Left lung (tissue), 10 donors: ENCODE data around the gene ADNP. TPM values are rescaled to one million over a fixed set of nuclear protein-coding genes. Genes with fewer than 3 reads are reported as not detected.

Experiments used
- ATAC-seq: fragments of 200-7000 bp; cut with Tn5 transposase; one replicate; pipeline ENCODE4 v1.9.1; 2020; ENCODE audit warnings: moderate library complexity
- DNase-seq, 4 donors: peaks; one replicate each; pipeline ENCODE4 v3.0.0-alpha.2; 2013 to 2020
- H3K27ac ChIP-seq, 2 donors: fragments of 200-600 bp; sonication (generic) in 1 of 2; one replicate each; pipeline versions ENCODE4 v1.5.0 to v1.8.0; 2020 to 2021
- H3K27me3 ChIP-seq, 2 donors: fragments of 200-600 bp; sonication (generic) in 1 of 2; one replicate each; pipeline versions ENCODE4 v1.5.0 to v1.8.0; 2020 to 2021
- H3K36me3 ChIP-seq, 2 donors: fragments of 200-600 bp; sonication (generic) in 1 of 2; one replicate each; pipeline versions ENCODE4 v1.5.0 to v1.8.0; 2020 to 2021
- H3K4me1 ChIP-seq, 2 donors: fragments of 200-600 bp; one replicate each; pipeline ENCODE4 v1.8.0; 2021
- H3K4me3 ChIP-seq, 2 donors: fragments of 200-600 bp; sonication (generic) in 1 of 2; one replicate each; pipeline versions ENCODE4 v1.5.0 to v1.8.0; 2020 to 2021; ENCODE audit warnings: mild to moderate bottlenecking in 1 of 2
- H3K9me3 ChIP-seq, 2 donors: fragments of 200-600 bp; sonication (generic) in 1 of 2; one replicate each; pipeline versions ENCODE4 v1.5.0 to v1.8.0; 2020 to 2021
- intact Hi-C, 2 donors: fragments of 100-400 bp; cut with DNase I; formaldehyde crosslinking; loops; one replicate each; pipeline versions ENCODE4 v1.11.2 to v1.14.2; 2022
- polyA plus RNA-seq, 6 donors: library from polyadenylated mRNA; unstranded; fragments of 120-200 nt; gene quantifications; one replicate each; pipeline ENCODE4 v1.2.1, GENCODE V29; 2013; ENCODE audit not compliant: insufficient read length in 6 of 6
- total RNA-seq, 2 donors: library from RNA; stranded (reverse); fragmentation: NEBNext Ultra II Directional; extraction: Animal tissue kit (Norgen Biotek cat#: 25700); gene quantifications; one replicate each; pipeline ENCODE4 v1.2.1, GENCODE V29; 2021
- TF ChIP-seq, protein P1 (sequence below), 2 donors: fragments of 200-600 bp; sonication (generic) in 1 of 2; IDR thresholded peaks; one replicate each; pipeline versions ENCODE4 v1.5.0 to v1.8.0; 2021; ENCODE audit warnings: antibody characterized with exemption in 2 of 2
- donor health status: DM: no; HTN: yes; CAD: no.
- donor health status: DM: no; HTN: no; CAD: no.

Gene ADNP
- total and polyA plus RNA-seq, 8 donors: 51.9 to 130 (median 112) TPM

DNA sequence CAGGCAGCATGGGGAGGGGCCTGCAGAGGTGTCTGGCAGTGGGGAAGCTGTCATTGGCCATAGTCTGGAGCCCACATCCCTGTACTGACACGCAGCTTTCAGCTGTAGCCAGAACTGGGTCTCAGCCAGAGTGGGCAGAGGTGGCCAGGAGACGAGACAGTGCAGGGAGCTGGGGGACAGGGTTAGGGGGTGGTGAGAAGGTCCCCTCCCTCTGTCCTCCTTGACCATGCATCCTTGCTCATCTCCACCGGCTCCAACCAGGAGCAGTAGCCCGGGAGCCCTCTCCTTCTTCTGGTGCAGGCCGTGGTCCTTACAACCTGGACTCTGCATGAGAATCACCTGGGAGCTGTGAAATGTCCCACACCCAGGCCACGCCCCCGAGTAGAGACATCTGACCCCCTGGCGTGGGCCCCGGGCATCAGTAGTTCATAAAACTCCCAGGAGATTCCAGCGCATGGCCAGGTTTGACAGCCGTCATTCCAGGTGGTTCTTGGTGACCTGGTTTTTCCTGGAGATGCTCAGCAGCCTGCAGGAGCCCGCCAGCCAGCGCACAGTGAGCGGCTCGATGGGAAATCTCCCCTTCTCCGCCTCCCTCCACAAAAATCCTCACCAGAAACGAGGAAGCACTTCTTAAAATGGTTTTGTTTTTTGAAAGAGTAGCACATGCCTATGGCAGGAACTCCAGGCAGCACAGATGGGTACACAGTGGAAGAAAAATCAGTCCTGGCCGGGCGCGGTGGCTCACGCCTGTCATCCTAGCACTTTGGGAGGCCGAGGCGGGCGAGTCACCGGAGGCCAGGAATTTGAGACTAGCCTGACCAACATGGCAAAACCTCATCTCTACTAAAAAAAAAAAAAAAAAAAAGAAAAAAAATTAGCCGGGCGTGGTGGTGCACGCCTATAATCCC, 56.2 kb downstream of the ADNP start:
- intact Hi-C loops: no loop called here
- no peaks in the 10 kb centered on the region for H3K9me3 ChIP-seq
- ATAC-seq: no peak
- H3K27me3 ChIP-seq: no peaks in the 10 kb centered on the region
- H3K4me3 ChIP-seq: no peak overlapping the region
- H3K4me1 ChIP-seq: no peaks in the 10 kb centered on the region
- H3K36me3 ChIP-seq: no peaks in the 10 kb centered on the region
- DNase-seq: no peak
- H3K27ac ChIP-seq: no peak overlapping the region
- TF ChIP-seq, protein P1, sequence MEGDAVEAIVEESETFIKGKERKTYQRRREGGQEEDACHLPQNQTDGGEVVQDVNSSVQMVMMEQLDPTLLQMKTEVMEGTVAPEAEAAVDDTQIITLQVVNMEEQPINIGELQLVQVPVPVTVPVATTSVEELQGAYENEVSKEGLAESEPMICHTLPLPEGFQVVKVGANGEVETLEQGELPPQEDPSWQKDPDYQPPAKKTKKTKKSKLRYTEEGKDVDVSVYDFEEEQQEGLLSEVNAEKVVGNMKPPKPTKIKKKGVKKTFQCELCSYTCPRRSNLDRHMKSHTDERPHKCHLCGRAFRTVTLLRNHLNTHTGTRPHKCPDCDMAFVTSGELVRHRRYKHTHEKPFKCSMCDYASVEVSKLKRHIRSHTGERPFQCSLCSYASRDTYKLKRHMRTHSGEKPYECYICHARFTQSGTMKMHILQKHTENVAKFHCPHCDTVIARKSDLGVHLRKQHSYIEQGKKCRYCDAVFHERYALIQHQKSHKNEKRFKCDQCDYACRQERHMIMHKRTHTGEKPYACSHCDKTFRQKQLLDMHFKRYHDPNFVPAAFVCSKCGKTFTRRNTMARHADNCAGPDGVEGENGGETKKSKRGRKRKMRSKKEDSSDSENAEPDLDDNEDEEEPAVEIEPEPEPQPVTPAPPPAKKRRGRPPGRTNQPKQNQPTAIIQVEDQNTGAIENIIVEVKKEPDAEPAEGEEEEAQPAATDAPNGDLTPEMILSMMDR (IDR thresholded peaks at IDR 0.05): no peak

GRCh38 chr20:50874111-50874757, 57.0 kb downstream of the ADNP start:
- no peak for DNase-seq
- ATAC-seq: no peak
- no peaks in the 10 kb centered on the region for H3K4me1 ChIP-seq
- H3K27ac ChIP-seq: no peak overlapping the region
- H3K36me3 ChIP-seq: no peaks in the 10 kb centered on the region
- no peaks in the 10 kb centered on the region for H3K27me3 ChIP-seq
- TF ChIP-seq, protein P1 (IDR thresholded peaks at IDR 0.05): no peak
- intact Hi-C loops: no loop called here
- H3K4me3 ChIP-seq: no peak overlapping the region
- H3K9me3 ChIP-seq: no peaks in the 10 kb centered on the region

GRCh38 chr20:50873585-50873984, 57.7 kb downstream of the ADNP start:
- intact Hi-C loops: no loop called here
- no peak overlapping the region for H3K27ac ChIP-seq
- ATAC-seq: no peak

DNA sequence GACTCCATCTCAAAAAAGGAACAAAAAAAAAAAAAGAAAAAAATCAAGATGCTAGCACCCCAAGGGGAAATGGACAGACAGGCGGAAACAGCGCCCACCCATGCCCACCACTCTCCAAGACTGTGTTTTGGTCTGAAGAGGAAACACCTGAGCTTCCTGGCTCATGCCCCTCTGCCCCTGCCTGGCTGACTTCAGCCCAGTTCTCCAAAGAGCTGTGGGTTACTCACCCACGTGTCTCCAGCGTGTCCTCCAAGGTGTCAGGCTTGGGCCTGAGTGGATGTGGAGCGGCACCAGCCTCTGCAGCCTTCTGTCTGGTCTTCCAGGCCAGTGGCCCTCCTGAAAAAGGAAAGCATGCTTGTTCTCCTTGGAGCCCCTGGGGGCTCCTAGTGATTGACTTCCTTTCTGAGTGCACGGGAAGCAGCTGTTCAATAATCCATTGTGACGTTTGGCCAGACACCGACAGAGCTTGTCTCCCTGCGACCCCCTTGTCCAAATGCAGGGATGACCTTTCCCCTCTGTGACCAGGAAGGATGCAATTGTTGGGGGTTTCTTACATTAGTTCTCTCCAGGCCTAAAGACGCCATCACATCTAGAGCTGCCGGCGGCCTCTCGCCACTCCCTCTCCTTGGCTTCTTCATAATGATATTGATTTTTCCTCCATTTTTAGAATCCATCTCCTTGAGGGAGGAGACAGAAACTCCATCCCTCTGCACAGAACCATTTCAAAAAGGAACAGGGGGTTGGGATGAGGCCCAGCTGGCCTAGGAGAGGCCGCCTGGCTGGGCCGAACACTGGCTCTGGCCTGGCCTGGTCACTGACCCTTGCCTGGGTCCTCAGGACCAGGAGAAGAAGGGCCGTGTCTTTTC, 58.4 kb downstream of the ADNP start:
- no peak for DNase-seq
- Histone ChIP-seq H3K4me3 (no peak overlapping the region), H3K36me3 (no peaks in the 10 kb centered on the region), H3K4me1 (no peaks in the 10 kb centered on the region), H3K27me3 (no peaks in the 10 kb centered on the region), H3K27ac (no peak overlapping the region), H3K9me3 (no peaks in the 10 kb centered on the region)
- ATAC-seq: no peak
- TF ChIP-seq, protein P1 (IDR thresholded peaks at IDR 0.05): no peak
- intact Hi-C loops: no loop called here

More at GRCh38 chr20:50873585-50873984, 57.7 kb downstream of the ADNP start:
- no peak for DNase-seq
- no peaks in the 10 kb centered on the region for H3K9me3 ChIP-seq
- TF ChIP-seq, protein P1 (IDR thresholded peaks at IDR 0.05): no peak
- no peaks in the 10 kb centered on the region for H3K4me1 ChIP-seq
- no peaks in the 10 kb centered on the region for H3K36me3 ChIP-seq
- no peaks in the 10 kb centered on the region for H3K27me3 ChIP-seq
- H3K4me3 ChIP-seq: no peak overlapping the region
